Stimulated activated CD4-positive, alpha-beta T cell treated with anti-CD3 and anti-CD28 coated beads, TNF-alpha, amount 100 ng/mL, for 4 hours (primary cell): ENCODE results near the gene TMEM239.

ENCODE experiments used
- DNase-seq, 3 experiments: peaks; one replicate each; pipeline ENCODE4 v3.0.0-alpha.2; 2020; ENCODE audit warnings: low read depth in 3 of 3

TMEM239 gene

GRCh38 chr20:2849529-2849928, 33.4 kb downstream of the TMEM239 start:
- no peak for DNase-seq

GRCh38 chr20:2851086-2851485, 34.9 kb downstream of the TMEM239 start:
- no peak for DNase-seq

- DNase-seq = no peak
Observed at GRCh38 chr20:2858591-2858990, 42.4 kb downstream of the TMEM239 start.

- no peak for DNase-seq
Observed at GRCh38 chr20:2859330-2860121, 43.4 kb downstream of the TMEM239 start.

GRCh38 chr20:2864626-2865025, 48.5 kb downstream of the TMEM239 start:
- no peak for DNase-seq

GRCh38 chr20:2865101-2865500, 48.9 kb downstream of the TMEM239 start:
- no peak for DNase-seq

GRCh38 chr20:2865630-2866029, 49.5 kb downstream of the TMEM239 start:
- DNase-seq = peak in 2 of 3 experiments; percentile 15 to 47

- DNase-seq = no peak
Observed at GRCh38 chr20:2866236-2866635, 50.1 kb downstream of the TMEM239 start.

GRCh38 chr20:2867081-2867864, 51.1 kb downstream of the TMEM239 start:
- DNase-seq = no peak
